ENCODE results near the gene ALDH6A1.
A peak's percentile ranks its signal among the peaks of the same experiment; 100 is the strongest.
"Not testable (repeated sequence)": the region's sequence is repeated elsewhere in the genome, so short reads cannot be mapped to it uniquely, and the experiment has no call there.

ALDH6A1 gene

DNA sequence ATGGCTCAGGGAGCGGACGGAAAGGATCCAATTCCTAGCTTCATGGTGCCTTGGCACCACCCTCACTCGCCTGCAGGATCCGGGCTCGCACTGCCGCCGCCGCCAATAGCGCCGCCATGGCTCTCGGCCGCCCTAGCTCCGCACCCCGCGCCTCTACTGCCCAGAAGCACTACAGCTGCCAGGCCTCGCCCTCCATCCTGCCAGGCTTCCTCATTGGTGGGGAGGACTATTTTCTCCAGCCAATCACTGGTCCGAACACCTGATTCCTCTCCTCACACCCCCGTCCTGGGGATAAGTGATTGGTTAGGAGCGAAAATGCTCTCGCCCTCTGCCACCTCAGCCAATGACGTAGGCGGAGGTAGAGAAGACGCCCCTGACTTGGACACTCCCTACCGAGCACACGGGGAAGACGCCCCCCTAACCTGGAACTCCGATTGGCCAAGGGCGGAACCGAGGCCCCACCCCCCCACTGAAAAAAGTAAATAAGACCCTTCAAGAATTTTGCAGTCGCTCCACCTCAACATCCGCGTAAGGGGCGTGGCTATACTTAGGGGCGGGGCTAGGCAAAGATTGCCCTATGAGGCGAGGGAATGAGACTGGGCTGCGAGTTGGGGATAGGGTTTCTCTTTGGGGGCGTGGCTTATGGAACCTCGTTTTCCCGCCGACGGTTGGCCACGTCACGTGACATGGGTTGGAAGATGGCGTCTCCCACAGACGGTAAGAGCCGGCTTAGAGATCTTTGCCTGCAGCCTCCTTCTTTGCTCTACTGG is at the start of gene ALDH6A1, which contains the start of gene LIN52:
ALDH6A1 (minus strand) TSS at position 177 of the 770 bp plus-strand sequence; CDS start at position 118, 59 bp downstream.
LIN52 (plus strand) TSS at position 680 of the 770 bp plus-strand sequence; CDS start at position 699, 19 bp downstream.
- DNase-seq, result peak; percentile 100

- DNase-seq, result no peak
Observed at GRCh38 chr14:74127634-74128033, 43.4 kb upstream of the ALDH6A1 start.

- no peak for DNase-seq
Observed at GRCh38 chr14:74126315-74127013, 42.2 kb upstream of the ALDH6A1 start.

DNA sequence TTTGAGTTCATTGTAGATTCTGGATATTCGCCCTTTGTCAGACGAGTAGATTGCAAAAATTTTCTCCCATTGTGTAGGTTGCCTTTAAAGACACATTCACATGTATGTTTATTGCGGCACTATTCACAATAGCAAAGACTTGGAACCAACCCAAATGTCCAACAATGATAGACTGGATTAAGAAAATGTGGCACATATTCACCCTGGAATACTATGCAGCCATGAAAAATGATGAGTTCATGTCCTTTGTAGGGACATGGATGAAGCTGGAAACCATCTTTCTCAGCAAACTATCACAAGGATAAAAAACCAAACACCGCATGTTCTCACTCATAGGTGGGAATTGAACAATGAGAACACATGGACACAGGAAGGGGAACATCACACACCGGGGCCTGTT is 41.2 kb upstream of the ALDH6A1 start:
- not testable (repeated sequence) for DNase-seq

DNA sequence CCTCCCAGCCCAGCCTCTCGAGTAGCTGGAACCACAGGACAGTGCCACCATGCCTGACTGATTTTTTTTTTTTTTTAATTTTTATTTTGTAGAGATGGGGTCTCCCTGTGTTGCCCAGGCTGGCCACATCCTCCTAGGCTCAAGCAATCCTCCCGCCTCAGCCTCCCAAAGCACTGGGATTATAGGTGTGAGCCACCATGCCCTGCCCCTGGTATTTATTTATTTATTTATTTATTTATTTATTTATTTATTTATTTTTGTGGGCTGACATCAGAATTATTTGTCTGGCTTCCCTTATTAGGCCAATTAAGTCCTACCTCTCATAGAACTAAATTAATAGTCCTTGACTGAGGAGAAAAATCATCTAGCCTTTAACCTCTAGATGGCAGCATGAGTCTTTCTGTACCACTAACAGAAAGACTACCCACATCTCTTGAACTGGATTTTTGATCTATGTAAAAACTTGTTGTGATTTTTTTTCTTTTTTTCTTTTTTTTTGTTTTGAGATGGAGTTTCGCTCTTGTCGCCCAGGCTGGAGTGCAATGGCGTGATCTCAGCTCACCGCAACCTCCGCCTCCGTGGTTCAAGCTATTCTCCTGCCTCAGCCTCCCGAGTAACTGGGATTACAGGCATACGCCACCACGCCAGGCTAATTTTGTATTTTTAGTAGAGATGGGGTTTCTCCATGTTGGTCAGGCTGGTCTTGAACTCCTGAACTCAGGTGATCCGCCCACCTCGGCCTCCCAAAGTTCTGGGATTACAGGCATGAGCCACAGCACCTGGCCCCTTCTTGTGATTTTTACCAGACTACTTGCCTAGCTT is 27.4 kb upstream of the ALDH6A1 start:
- DNase-seq, result not testable (repeated sequence)

DNA sequence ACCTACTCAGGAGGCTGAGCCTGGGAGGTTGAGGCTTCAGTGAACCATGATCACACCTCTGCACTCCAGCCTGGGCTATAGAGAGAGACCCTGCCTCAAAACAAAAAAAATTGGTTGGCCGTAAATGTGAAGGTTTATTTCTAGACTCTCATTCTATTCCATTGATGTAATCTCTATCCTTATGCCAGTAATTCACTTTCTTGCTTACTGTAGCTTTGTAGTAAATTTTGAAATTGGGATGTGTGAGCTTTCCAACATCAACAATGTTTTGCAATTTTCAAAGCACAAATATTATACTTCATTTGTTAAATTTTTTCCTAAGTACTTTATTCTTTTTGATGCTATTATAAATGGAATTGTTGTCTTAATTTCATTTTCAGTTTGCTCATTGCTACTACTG is 25.1 kb upstream of the ALDH6A1 start:
- DNase-seq, result no peak

- no peak for DNase-seq
Observed at GRCh38 chr14:74105381-74105780, 21.1 kb upstream of the ALDH6A1 start.

GRCh38 chr14:74089251-74090020 is 5.2 kb upstream of the ALDH6A1 start:
- DNase-seq, result no peak

DNA sequence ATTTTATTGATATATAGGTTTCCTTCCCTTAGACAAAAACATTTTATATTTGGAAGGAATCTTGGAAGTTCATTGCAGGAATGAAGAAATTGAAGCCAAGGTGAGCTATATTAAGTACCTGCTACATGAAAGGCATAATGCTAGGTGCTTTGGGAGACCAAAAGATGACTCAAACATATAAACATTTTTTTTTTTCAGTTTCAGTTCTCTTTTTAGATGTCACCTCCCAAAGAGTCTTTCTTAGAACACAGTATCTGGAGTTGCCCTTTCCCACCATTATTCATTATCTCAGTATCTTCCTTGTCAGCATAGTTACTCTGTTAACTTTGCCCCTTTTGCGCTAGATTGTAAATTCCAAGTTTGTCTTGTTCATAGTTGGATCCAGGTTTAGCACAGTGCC is 1.6 kb upstream of the ALDH6A1 start:
- DNase-seq, result no peak

DNA sequence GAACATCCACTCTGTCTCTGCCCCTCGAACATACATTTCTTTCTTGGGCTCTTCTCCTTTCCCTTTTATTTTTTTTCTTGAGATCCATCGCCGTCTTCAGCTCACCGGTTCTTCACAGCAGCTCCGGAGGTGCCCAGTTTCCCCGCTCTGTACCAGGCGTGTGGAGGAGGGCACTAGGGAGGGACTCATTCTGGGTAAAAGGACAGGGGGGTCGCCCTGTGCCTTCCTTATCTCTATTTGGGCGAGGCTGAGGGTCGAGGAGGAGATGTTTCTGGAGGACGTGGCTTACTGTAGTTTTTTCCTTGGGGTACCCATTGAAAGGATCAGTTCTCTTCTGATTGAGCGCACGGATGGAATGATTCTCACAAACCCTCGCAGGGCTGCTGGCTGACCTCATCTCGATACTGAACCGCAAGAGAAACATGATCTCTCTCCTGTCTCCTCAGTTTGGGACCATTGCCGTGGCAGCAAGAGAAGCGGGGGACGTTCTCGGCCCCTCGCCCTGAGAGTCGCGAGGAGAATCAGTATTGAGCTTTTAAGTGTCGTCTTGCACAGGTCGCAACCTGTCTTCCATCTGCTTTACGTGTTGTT is 889 bp upstream of the ALDH6A1 start:
- no peak for DNase-seq

- no peak for DNase-seq
Observed at GRCh38 chr14:74083784-74084276, 423 bp downstream of the ALDH6A1 start.

- no peak for DNase-seq
Observed at GRCh38 chr14:74083161-74083560, 1.1 kb downstream of the ALDH6A1 start.

GRCh38 chr14:74081491-74081890 is 2.8 kb downstream of the ALDH6A1 start:
- DNase-seq, result no peak

DNA sequence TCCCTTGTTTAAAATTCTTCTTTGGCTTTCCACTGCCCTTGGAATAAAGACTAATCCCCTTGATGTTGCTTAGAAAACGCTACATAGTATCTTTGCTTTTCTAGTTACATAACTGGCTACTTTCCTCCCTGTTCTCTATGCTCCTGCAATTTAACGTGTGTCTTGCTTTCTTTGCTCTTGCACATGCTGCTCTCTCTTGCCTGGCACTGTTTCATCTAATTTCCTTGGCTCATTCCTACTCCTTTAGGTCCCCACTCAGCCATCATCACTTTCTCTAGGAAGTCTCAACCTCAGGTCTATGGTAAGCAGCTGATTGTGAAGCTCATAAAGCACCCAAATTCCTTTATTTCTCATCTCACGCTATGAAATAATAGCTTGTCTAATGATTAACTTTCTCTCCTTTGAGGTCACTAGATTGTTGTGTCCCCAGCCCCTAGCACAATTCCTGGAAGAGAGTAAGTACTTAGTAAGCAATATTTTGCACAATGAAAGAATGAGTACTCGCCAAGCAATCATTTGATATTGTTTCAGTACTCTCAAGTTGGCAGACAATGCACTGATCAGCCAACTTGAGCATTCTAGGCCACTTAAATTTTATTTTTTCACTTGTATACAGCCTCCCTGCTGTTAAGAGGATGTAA is 3.3 kb downstream of the ALDH6A1 start:
- no peak for DNase-seq

DNA sequence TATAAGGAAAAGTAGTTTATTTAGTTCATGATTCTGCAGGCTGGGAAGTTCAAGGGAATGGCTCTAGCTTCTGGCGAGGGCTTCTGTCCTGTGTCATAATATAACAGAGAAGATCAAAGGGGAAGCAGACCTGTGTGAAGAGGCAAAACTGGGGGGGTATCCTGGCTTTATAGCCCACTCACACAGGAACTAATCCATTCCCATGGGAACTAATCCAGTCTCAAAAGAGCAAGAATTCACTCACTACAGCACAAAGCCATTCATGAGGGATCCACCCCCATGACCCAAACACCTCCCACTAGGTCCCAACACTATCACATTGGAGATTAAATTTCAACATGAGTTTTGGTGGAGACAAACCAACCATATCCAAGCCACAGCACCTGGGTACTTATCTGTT is 6.9 kb downstream of the ALDH6A1 start:
- no peak for DNase-seq

GRCh38 chr14:74065746-74066575 is 18.3 kb downstream of the ALDH6A1 start:
- no peak for DNase-seq

DNA sequence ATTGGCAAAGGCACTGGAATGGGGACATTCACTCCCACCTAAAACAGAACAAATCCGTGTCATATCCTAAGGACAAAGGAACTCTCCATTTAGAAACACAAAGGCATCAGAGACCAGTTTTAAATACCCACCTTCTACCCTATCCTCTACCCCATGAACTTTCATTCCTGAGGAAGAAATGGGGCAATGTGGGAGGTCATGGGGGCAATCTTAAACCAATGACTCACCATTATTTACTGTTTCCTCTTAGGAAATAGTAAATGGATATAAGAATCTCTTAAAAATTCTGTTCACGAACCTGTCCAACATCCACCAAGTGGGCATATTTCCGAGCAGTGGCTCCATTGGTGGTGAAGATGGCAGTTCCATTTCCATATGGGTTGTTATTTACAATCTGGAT is 19.4 kb downstream of the ALDH6A1 start:
- DNase-seq, result no peak

- no peak for DNase-seq
Observed at GRCh38 chr14:74064426-74064825, 19.8 kb downstream of the ALDH6A1 start.

DNA sequence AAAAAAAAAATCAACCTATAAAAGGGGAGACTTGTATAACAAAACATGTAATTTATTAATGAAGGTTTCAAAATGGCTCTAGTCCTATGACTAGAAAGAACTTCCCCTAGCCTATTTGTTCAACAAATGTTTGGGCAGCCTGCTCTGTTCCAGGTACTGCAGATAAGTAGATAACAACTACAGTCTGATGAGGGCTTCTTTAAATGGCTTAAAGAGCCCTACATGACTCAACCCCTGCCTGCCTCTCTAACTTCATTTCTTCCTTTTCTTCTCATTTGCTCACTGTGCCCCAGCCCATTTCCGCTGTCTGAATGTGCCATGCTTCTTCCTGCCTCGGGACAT is 21.5 kb downstream of the ALDH6A1 start:
- DNase-seq, result no peak

GRCh38 chr14:74049876-74050495 is 34.3 kb downstream of the ALDH6A1 start:
- no peak for DNase-seq

All from activated naive CD4-positive, alpha-beta T cell treated with Interleukin-2 at 50 U/mL for 16 hours (primary cell).